ENCODE results near the gene ZDHHC13.

The ZDHHC13 gene

GRCh38 chr11:19199771-19200170 is 82.8 kb downstream of the ZDHHC13 start:
- no peak overlapping the region for H3K4me2 ChIP-seq (ENCODE audit: low read length)
- H3K4me3 ChIP-seq (ENCODE audit: low read depth, low read length, poor library complexity, severe bottlenecking), result no peak overlapping the region
- H3F3A ChIP-seq (ENCODE audit: insufficient read depth, low read length), result no peaks in the 10 kb centered on the region
- no peaks in the 10 kb centered on the region for H3K27me3 ChIP-seq (ENCODE audit: insufficient read depth, low read length)
- TF ChIP-seq CTCF (IDR thresholded peaks at IDR 0.05; ENCODE audit: low read length), result no peak
- no peak for TF ChIP-seq EZH2 (IDR thresholded peaks at IDR 0.05; ENCODE audit: borderline replicate concordance, low read length)
- no peaks in the 10 kb centered on the region for H3K36me3 ChIP-seq (ENCODE audit: insufficient read depth, low read length)
- H3K9ac ChIP-seq (ENCODE audit: low read length), result no peak overlapping the region
- H2AFZ ChIP-seq (ENCODE audit: low read length), result no peak overlapping the region
- no peaks in the 10 kb centered on the region for H3K9me3 ChIP-seq (ENCODE audit: low read length)
- no peaks in the 10 kb centered on the region for H3K9me2 ChIP-seq (ENCODE audit: low read depth, low read length)
- no peaks in the 10 kb centered on the region for H3K4me1 ChIP-seq (ENCODE audit: insufficient read depth, low read length, severe bottlenecking)
- H3K27ac ChIP-seq (ENCODE audit: low read depth, low read length, poor library complexity, severe bottlenecking), result no peak overlapping the region
- no peaks in the 10 kb centered on the region for H4K20me1 ChIP-seq (ENCODE audit: insufficient read depth, low read length)
- H3K79me2 ChIP-seq (ENCODE audit: insufficient read depth, low read length), result no peaks in the 10 kb centered on the region

DNA sequence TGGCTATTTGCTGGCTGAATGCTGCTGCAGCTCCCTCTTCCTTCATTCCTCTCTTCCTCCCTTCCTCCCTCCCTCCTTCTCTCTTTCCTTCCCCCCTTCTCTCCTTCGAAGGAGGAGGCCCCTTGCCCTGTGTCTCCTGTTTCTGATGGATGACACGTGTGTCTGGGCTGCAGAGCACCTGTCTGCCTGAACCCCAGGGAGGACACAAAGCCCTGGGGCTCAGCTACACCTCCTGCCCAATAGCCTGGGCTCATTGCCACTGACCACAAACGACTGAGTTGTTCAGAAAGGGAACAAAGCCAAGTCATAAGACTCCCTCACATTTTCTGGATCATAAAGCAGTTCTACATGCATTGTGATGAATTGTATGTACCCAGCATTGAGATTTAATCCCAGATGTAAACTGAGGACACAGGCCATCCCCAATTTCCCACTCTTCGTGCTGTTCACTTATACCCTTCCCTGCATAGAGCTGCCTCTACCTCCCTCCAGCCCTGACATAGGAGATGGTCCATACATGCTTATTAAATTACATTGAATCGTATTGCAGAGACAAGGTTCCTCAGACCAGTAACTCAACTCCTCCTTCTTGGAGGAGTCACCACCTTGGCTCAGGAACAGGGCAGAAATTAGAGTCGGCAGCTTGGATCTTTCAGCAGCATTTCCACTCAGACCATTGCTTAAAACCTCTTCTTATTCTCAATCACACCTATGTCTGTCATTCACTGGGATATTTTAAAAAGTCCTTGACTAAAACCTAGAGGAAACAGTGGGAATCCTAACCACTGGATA is 83.6 kb downstream of the ZDHHC13 start:
- no peaks in the 10 kb centered on the region for H3F3A ChIP-seq (ENCODE audit: insufficient read depth, low read length)
- no peaks in the 10 kb centered on the region for H3K4me1 ChIP-seq (ENCODE audit: insufficient read depth, low read length, severe bottlenecking)
- H4K20me1 ChIP-seq (ENCODE audit: insufficient read depth, low read length), result no peaks in the 10 kb centered on the region
- H3K27me3 ChIP-seq (ENCODE audit: insufficient read depth, low read length), result no peaks in the 10 kb centered on the region
- no peaks in the 10 kb centered on the region for H3K9me2 ChIP-seq (ENCODE audit: low read depth, low read length)
- no peaks in the 10 kb centered on the region for H3K36me3 ChIP-seq (ENCODE audit: insufficient read depth, low read length)
- no peak overlapping the region for H3K27ac ChIP-seq (ENCODE audit: low read depth, low read length, poor library complexity, severe bottlenecking)
- H3K4me3 ChIP-seq (ENCODE audit: low read depth, low read length, poor library complexity, severe bottlenecking), result no peak overlapping the region
- no peak overlapping the region for H3K4me2 ChIP-seq (ENCODE audit: low read length)
- H3K9ac ChIP-seq (ENCODE audit: low read length), result no peak overlapping the region
- no peak overlapping the region for H2AFZ ChIP-seq (ENCODE audit: low read length)
- no peaks in the 10 kb centered on the region for H3K9me3 ChIP-seq (ENCODE audit: low read length)
- H3K79me2 ChIP-seq (ENCODE audit: insufficient read depth, low read length), result no peaks in the 10 kb centered on the region
- TF ChIP-seq EZH2 (IDR thresholded peaks at IDR 0.05; ENCODE audit: borderline replicate concordance, low read length), result no peak
- TF ChIP-seq CTCF (IDR thresholded peaks at IDR 0.05; ENCODE audit: low read length), result no peak

DNA sequence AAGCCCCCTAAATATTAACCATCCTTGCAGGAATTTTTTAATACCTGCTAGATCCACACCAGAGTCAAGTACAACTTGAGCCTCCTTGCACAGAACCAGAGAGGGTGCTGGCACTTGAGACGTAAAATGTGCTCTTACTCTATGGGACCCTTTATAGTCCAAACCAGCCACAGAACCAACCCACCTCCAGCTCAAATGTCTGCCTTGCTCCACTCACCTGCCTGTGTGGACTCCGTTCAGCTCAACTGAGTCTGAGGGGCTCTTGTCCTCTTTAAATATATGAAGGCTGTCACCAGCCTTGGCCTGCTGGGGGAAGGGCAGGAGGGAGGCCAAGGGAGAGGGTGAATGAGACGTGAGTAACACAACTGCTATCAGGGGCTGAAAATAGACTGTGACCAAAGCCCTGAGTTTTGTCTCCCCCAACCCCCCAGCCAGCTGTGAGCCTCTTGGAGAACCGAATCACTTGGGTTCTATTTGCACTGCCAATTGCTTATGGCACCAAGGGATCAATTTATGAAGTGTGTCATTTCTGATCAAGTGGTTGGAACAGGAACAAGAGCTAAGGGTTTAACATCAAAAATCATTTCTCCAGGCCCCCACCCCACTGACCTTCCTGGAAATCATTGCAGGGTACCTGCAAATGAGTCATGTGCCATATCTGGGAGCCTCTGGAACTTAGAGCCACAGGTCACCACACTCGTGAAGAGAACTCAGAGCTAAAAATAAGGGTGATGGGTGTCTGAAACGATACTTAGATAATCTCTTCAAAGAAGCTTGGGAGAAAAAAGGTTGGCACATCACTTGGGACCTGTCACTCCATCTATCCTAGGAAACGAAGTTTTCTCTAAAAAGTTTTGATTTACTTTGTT is 85.0 kb downstream of the ZDHHC13 start, which contains the start of gene CSRP3:
Gene CSRP3, minus strand, starts transcription at position 247 of the 869 bp plus-strand sequence. CDS start 9,535 bp downstream, outside the sequence.
- Histone ChIP-seq H3F3A (ENCODE audit: insufficient read depth, low read length) (no peaks in the 10 kb centered on the region), H3K27ac (ENCODE audit: low read depth, low read length, poor library complexity, severe bottlenecking) (no peak within 1 kb of the TSS), H3K9ac (ENCODE audit: low read length) (no peak within 1 kb of the TSS), H3K79me2 (ENCODE audit: insufficient read depth, low read length) (no peaks in the 10 kb centered on the region), H3K9me2 (ENCODE audit: low read depth, low read length) (no peaks in the 10 kb centered on the region), H3K27me3 (ENCODE audit: insufficient read depth, low read length) (no peaks in the 10 kb centered on the region), H3K4me1 (ENCODE audit: insufficient read depth, low read length, severe bottlenecking) (no peaks in the 10 kb centered on the region), H3K36me3 (ENCODE audit: insufficient read depth, low read length) (no peaks in the 10 kb centered on the region), H2AFZ (ENCODE audit: low read length) (no peak within 1 kb of the TSS), H3K4me3 (ENCODE audit: low read depth, low read length, poor library complexity, severe bottlenecking) (no peak within 1 kb of the TSS), H4K20me1 (ENCODE audit: insufficient read depth, low read length) (no peaks in the 10 kb centered on the region), H3K9me3 (ENCODE audit: low read length) (no peaks in the 10 kb centered on the region), H3K4me2 (ENCODE audit: low read length) (no peak within 1 kb of the TSS)
- no peak for TF ChIP-seq EZH2 (IDR thresholded peaks at IDR 0.05; ENCODE audit: borderline replicate concordance, low read length)
- TF ChIP-seq CTCF (IDR thresholded peaks at IDR 0.05; ENCODE audit: low read length), result no peak

All from OCI-LY1 (cell line).